HEK293T (cell line): ENCODE results near the gene EFNB2.

Experiments used
- CTCF ChIA-PET: fragments of 350-600 bp; formaldehyde crosslinking; extraction: SDS; loops from one replicate; lab custom pipeline; 2021; ENCODE audit warnings: antibody characterized with exemption, inconsistent platforms; lab: Yijun Ruan, JAX
- POLR2A ChIA-PET: fragments of 350-600 bp; formaldehyde crosslinking; extraction: SDS; loops from one replicate; lab custom pipeline; 2020; ENCODE audit warnings: antibody characterized with exemption, inconsistent platforms; lab: Yijun Ruan, JAX
- DNase-seq: peaks from one replicate; pipeline ENCODE4 v3.0.0; 2012; ENCODE audit warnings: mixed read lengths; ENCODE audit errors: extremely low spot score
- ARNT ChIP-seq: fragments of 450-650 bp; IDR thresholded peaks from 2 replicates; pipeline ENCODE4 v1.6.1; 2017; ENCODE audit warnings: mild to moderate bottlenecking
- BHLHE40 ChIP-seq: fragments of 450-650 bp; IDR thresholded peaks from 2 replicates; pipeline ENCODE4 v1.6.1; 2016; ENCODE audit warnings: mild to moderate bottlenecking, moderate library complexity, borderline replicate concordance
- CTBP1 ChIP-seq: fragments of 450-650 bp; IDR thresholded peaks from 2 replicates; pipeline ENCODE4 v1.6.1; 2016; ENCODE audit warnings: borderline replicate concordance
- ELF4 ChIP-seq: fragments of 450-650 bp; IDR thresholded peaks from 2 replicates; pipeline ENCODE4 v1.6.1; 2017; ENCODE audit warnings: antibody characterized with exemption
- FOXA1 ChIP-seq: fragments of 450-650 bp; IDR thresholded peaks from 2 replicates; pipeline ENCODE4 v1.6.1; 2016; ENCODE audit warnings: mild to moderate bottlenecking
- FOXK2 ChIP-seq: fragments of 450-650 bp; IDR thresholded peaks from 2 replicates; pipeline ENCODE4 v1.6.1; 2016; ENCODE audit warnings: mild to moderate bottlenecking
- FOXM1 ChIP-seq: fragments of 450-650 bp; IDR thresholded peaks from 2 replicates; pipeline ENCODE4 v1.6.1; 2017; ENCODE audit warnings: mild to moderate bottlenecking, borderline replicate concordance
- HDGF ChIP-seq: fragments of 450-650 bp; IDR thresholded peaks from 2 replicates; pipeline ENCODE4 v1.6.1; 2017; ENCODE audit warnings: antibody characterized with exemption, borderline replicate concordance
- L3MBTL2 ChIP-seq: fragments of 450-650 bp; conservative IDR thresholded peaks from 2 replicates; pipeline ENCODE4 v1.6.1; 2016; ENCODE audit warnings: mild to moderate bottlenecking
- LEF1 ChIP-seq: fragments of 450-650 bp; IDR thresholded peaks from 2 replicates; pipeline ENCODE4 v1.6.1; 2017; ENCODE audit warnings: mild to moderate bottlenecking, borderline replicate concordance
- NFRKB ChIP-seq: fragments of 450-650 bp; IDR thresholded peaks from 2 replicates; pipeline ENCODE4 v1.6.1; 2016; ENCODE audit warnings: mild to moderate bottlenecking, moderate library complexity
- PKNOX1 ChIP-seq: fragments of 450-650 bp; IDR thresholded peaks from 2 replicates; pipeline ENCODE4 v1.6.1; 2016
- SP1 ChIP-seq: fragments of 450-650 bp; IDR thresholded peaks from 2 replicates; pipeline ENCODE4 v1.6.1; 2017
- SUZ12 ChIP-seq: fragments of 450-650 bp; IDR thresholded peaks from 2 replicates; pipeline ENCODE4 v1.6.1; 2016; ENCODE audit warnings: mild to moderate bottlenecking
- TARDBP ChIP-seq: fragments of 450-650 bp; IDR thresholded peaks from 2 replicates; pipeline ENCODE4 v1.6.1; 2016
- ZNF384 ChIP-seq: fragments of 450-650 bp; IDR thresholded peaks from 2 replicates; pipeline ENCODE4 v1.6.1; 2016

The EFNB2 gene

GRCh38 chr13:106527826-106528225, 7.6 kb downstream of the EFNB2 start:
- no peak for TF ChIP-seq LEF1
- no peak for TF ChIP-seq BHLHE40
- no peak for TF ChIP-seq NFRKB
- TF ChIP-seq ELF4, result no peak
- no peak for TF ChIP-seq FOXK2
- no peak for TF ChIP-seq SP1
- TF ChIP-seq FOXA1, result no peak
- TF ChIP-seq FOXM1, result no peak
- TF ChIP-seq ZNF384, result no peak
- TF ChIP-seq PKNOX1, result no peak
- no peak for TF ChIP-seq TARDBP

GRCh38 chr13:106527445-106527801, 8.0 kb downstream of the EFNB2 start:
- no peak for TF ChIP-seq CTBP1
- no peak for TF ChIP-seq TARDBP
- no peak for TF ChIP-seq PKNOX1
- TF ChIP-seq FOXA1, result no peak
- TF ChIP-seq HDGF, result no peak
- no peak for TF ChIP-seq ZNF384
- no peak for TF ChIP-seq ELF4
- TF ChIP-seq SUZ12, result no peak
- TF ChIP-seq BHLHE40, result no peak
- no peak for TF ChIP-seq LEF1
- no peak for TF ChIP-seq SP1
- no peak for DNase-seq
- CTCF ChIA-PET, result no interaction called here
- POLR2A ChIA-PET, result interaction anchor here (1.4 to 1.5 kb wide), 2 partner anchors 381 to 555 kb away, joined by 3 read pairs; no protein-coding TSS in a partner anchor

More at GRCh38 chr13:106527826-106528225, 7.6 kb downstream of the EFNB2 start:
- ChIA-PET POLR2A (interaction anchor here (1.4 to 1.5 kb wide), 2 partner anchors 382 to 555 kb away, joined by 3 read pairs; no protein-coding TSS in a partner anchor), CTCF (no interaction called here)
- no peak for DNase-seq

- ChIA-PET CTCF (no interaction called here), POLR2A (interaction anchor here (1.4 kb wide), 1 partner anchor 554 kb away, joined by 3 read pairs; no protein-coding TSS in a partner anchor)
- TF ChIP-seq PKNOX1 (no peak), BHLHE40 (no peak), FOXM1 (no peak), ZNF384 (no peak), CTBP1 (no peak), NFRKB (no peak), SP1 (no peak)
- DNase-seq, result no peak
These were observed 8.6 kb downstream of the EFNB2 start for GRCh38 chr13:106526738-106527444.

GRCh38 chr13:106525865-106526264, 9.6 kb downstream of the EFNB2 start:
- ChIA-PET CTCF (no interaction called here), POLR2A (no interaction called here)
- no peak for DNase-seq
- TF ChIP-seq SUZ12 (no peak), ELF4 (no peak), SP1 (no peak)

- ChIA-PET POLR2A (no interaction called here), CTCF (no interaction called here)
- TF ChIP-seq CTBP1, result no peak
- TF ChIP-seq SUZ12, result no peak
- no peak for TF ChIP-seq L3MBTL2
- TF ChIP-seq NFRKB, result no peak
- TF ChIP-seq TARDBP, result no peak
- DNase-seq, result no peak
These were observed 11.4 kb downstream of the EFNB2 start for GRCh38 chr13:106524108-106524507.

GRCh38 chr13:106523576-106523975, 11.9 kb downstream of the EFNB2 start:
- DNase-seq, result no peak
- no peak for TF ChIP-seq NFRKB
- TF ChIP-seq ELF4, result no peak
- TF ChIP-seq SUZ12, result no peak
- no peak for TF ChIP-seq FOXM1
- no peak for TF ChIP-seq ZNF384
- no peak for TF ChIP-seq L3MBTL2
- TF ChIP-seq HDGF, result no peak
- no peak for TF ChIP-seq ARNT
- ChIA-PET POLR2A (no interaction called here), CTCF (interaction anchor here (0.6 kb wide), 1 partner anchor 443 kb away, joined by 3 read pairs; no protein-coding TSS in a partner anchor)

- CTCF ChIA-PET, result interaction anchor here (0.6 kb wide), 1 partner anchor 442 kb away, joined by 3 read pairs; no protein-coding TSS in a partner anchor
- POLR2A ChIA-PET, result no interaction called here
- TF ChIP-seq NFRKB, result no peak
- no peak for DNase-seq
These were observed 12.4 kb downstream of the EFNB2 start for GRCh38 chr13:106522898-106523525.
